ENCODE measurements around the gene IDUA.
"Not testable (repeated sequence)": the region's sequence is repeated elsewhere in the genome, so short reads cannot be mapped to it uniquely, and the experiment has no call there.

IDUA gene

GRCh38 chr4:968221-968620 lies 18.6 kb upstream of the IDUA start:
- no peak for DNase-seq

- no peak for DNase-seq
These were observed 18.0 kb upstream of the IDUA start for GRCh38 chr4:968621-969394.

- no peak for DNase-seq
These were observed 16.6 kb upstream of the IDUA start for GRCh38 chr4:970046-970745.

- no peak for DNase-seq
These were observed 15.9 kb upstream of the IDUA start for GRCh38 chr4:970854-971520.

DNA sequence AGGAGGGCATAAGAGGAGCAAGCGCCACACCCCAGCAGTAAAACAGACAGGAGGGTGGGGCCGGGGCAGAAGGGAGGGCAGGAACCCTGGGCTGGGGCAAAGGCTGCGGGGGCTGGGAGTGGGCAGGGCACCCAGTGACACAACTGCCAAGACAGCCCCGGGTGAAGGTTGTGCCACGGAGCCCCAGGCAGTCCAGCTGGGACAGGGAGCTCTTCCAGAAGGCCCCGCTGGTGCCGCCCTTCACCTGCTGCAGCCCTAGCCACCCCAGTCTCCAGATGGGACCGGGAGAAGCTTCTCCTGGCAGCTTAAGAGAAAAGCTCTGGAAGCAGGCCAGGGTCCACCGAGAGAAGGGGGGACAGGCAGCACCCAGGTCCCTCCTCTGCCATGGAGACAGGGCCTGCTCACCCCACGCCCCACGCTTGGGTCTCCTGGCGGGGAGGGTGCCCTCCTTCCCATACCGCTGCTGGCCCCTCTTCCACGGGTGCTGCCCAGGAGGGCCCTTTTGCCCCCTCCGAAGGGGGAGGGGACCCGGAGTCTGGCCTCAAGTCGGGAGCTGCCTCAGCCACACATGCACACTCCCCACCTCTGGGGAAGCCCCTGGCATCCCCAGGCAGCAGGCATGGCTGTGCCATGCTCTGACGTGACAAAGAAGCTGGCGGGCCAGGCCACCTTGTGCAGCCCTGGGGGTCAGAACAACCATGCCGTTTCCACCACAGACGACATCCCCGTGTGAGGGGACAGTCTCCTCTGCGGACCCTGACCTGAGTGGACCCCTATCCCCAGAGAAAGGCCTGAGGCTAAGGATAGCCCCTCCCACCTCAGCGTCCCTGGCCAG lies 15.0 kb upstream of the IDUA start:
- no peak for DNase-seq

GRCh38 chr4:972651-973424 lies 14.0 kb upstream of the IDUA start:
- peak; percentile 54 for DNase-seq

- peak; percentile 83 for DNase-seq
These were observed 13.1 kb upstream of the IDUA start, which contains the start of gene DGKQ for GRCh38 chr4:973431-974397. TSS of gene DGKQ (minus strand) at chr4:973569. CDS start at chr4:973482, 87 bp downstream.

DNA sequence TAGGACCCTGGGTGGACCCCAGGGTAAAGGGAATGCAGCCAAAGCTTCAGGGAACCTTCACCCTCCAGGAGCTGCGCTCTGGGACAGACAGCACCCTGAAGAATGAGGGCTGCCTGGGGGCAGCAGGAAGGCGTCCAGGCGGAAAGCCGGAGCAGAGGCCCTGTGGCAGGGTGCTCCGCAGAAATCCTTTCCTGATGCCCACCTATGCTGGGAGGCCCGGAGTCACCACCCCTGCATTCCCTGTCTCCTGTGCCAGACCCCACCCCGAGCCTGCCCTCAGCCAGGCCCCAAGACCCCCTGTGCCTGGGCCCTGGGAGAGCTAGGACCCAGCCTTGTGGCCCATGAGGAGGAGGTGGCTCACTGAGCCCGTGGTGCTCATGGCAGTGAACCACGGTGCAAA lies 12.2 kb upstream of the IDUA start:
- DNase-seq: no peak

- not testable (repeated sequence) for DNase-seq
These were observed 10.8 kb upstream of the IDUA start for GRCh38 chr4:976016-976415.

DNA sequence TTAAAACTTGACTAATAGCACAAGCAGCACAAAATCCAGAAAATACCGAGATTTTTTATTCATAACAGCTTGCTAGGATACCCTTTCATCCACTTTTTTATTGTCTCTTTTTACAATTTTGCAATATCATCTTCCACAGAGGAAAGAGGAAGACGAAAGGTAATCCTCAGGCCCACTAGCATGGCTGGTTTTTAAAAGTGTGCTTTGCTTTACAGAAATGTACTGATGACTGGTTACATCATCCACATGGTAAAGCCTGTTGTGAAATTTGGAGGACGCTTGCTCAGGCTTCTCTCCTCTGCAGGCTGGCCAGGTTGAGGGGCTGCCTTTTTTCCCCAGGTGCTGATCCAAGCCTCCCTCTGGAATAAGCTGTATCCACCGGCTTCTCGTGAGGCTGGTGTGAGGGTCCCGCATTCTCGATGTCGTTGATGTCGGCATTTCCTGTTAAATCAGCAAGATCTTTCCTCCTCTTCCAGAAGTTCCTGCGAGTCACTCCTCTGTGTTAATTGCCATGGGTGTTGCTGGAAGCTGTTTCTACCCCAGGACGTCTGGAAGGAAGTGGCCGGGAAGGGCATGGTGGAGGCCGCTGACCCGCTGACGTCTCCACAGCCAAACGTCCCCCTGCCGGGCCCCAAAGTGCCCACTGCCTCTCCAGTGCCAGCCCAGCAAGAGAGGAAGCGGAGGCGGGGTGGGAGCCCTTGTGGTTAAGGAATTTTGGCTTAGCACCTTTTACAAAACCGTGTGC lies 7.7 kb upstream of the IDUA start:
- no peak for DNase-seq

DNA sequence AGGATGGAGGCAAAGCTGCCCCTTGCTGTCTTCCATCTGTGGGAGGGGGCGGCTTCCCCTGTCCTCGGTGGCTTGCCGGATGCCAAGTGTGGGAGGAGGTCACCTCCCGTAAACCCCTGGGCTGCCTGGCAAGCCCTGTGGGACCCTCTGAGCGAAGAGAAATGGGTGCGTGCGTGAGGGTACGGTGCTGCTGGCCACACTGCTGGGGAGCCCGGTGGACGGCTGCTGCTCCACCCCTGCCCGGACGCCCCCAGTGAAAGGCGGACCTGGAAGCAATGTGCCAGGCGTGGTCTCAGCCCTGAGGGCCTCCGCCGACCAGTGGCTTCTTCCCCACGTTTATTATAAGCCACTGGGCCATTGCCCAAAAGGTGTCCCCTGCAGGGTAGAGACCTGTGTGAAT lies 4.6 kb upstream of the IDUA start:
- DNase-seq: no peak

DNA sequence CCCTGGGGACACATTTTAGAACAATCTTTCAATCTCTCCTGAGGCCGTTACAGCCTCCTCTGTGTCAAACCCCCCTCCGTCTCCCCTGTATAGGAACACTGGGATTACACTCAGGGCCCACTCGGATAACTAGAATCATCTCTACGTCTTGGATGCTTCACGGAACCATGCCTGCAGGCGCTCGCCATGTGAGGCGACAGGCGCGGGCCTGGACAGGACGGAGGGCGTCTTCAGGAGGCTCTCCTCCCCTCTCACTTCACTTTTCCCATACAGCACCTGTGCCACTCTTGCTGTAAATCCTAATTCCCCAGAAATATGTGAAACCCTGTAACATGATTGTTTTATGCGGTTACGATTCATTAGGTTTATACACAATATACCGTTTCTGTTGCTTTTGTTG lies 4.0 kb upstream of the IDUA start:
- no peak for DNase-seq

DNA sequence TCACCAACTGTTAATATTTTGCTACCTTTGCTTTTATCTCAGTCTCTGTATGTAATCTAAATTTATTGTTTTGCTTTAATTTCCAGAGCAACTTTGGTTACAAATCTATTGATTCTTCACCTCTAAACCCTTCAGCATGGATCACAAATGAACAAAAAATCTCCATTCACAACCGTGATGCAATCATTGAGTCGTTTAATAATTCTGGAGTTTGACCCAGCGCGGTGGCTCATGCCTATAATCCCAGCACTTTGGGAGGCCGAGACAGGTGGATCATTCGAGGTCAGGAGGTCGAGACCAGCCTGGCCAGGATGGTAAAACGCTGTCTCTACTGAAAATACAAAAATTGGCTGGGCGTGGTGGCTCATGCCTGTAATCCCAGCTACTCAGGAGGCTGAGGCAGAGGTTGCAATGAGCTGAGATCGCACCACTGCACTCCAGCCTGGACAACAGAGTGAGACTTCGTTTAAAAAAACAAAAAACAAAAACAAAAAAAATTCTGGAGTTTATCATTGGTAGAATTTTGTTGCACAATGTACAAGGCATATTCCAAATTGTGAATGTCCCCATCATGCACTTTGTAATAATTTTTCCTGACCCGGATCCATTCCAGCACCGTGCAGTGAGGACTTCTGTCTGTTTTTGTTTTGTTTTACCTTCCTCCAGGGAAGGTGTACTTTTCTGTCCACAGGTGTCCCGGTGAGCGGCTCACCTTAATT lies 2.3 kb upstream of the IDUA start:
- DNase-seq: no peak

DNA sequence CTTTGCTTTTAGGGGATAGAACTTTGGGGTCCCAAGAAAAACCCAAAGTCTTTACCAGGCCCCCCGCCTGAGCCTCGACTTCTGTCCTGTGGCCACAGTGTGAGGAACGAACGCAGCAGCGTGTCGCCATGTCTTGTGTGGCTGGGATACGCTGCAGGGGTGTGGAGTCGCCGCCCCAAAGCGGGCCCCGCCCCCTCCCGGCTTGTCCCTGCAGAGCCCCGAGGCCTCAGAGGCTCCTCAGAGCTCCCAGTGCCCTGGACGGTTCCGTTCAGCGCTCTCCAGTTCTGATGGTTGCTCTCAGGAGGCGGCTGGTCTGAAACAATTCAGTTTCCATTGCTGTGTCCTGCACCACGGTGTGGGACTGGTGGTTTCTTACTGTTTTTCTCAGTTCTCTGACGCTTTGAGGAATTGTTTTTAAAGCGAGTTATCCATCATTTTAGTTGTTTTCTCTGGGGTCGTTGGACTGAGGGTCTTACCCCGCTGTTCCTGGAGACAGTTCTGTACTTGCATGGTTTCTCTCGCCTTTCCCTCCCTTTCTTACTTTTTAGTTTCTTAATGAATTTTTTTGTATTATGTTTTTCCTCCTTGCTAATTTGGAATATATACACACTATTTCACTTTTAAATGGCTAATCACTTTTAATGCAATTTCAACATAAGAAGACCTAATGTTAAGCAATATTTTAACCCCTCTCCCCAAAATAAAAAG lies 1.6 kb upstream of the IDUA start:
- peak; percentile 56 for DNase-seq

- no peak for DNase-seq
These were observed 391 bp upstream of the IDUA start for GRCh38 chr4:986428-986878.

- no peak for DNase-seq
These were observed 1.0 kb downstream of the IDUA start for GRCh38 chr4:987624-988513.

Measured in effector CD4-positive, alpha-beta T cell (primary cell).